BJ (cell line): Measurements from ENCODE around the gene FOXO6. TPM values are rescaled to one million over a fixed set of nuclear protein-coding genes. Genes with fewer than 3 reads are reported as not detected.
"Not testable (repeated sequence)": the region's sequence is repeated elsewhere in the genome, so short reads cannot be mapped to it uniquely, and the experiment has no call there.

Source experiments
- CTCF ChIA-PET: fragments of 350-600 bp; formaldehyde crosslinking; extraction: SDS; loops from one replicate; lab custom pipeline; 2021; ENCODE audit warnings: antibody characterized with exemption, inconsistent platforms; lab: Yijun Ruan, JAX
- POLR2A ChIA-PET: fragments of 300-600 bp; sonication (Branson Sonifier 250); formaldehyde crosslinking; extraction: SDS; loops from one replicate; lab custom pipeline; 2021; ENCODE audit warnings: antibody characterized with exemption; lab: Charles Lee
- DNase-seq: peaks from one replicate; pipeline ENCODE4 v3.0.0-alpha.2; 2011; ENCODE audit warnings: low read depth
- H3K27me3 ChIP-seq: 2 replicates; pipeline ENCODE4 v1.6.0; 2011; ENCODE audit warnings: low read length; ENCODE audit not compliant: control insufficient read depth, insufficient read depth
- H3K36me3 ChIP-seq: 2 replicates; pipeline ENCODE4 v1.5.1; 2011; ENCODE audit warnings: low read length; ENCODE audit not compliant: control insufficient read depth, insufficient read depth
- H3K4me3 ChIP-seq: 2 replicates; pipeline ENCODE4 v1.5.1; 2011; ENCODE audit warnings: low read depth, mild to moderate bottlenecking, control low read depth, low read length
- CTCF ChIP-seq: IDR thresholded peaks from 2 replicates; pipeline ENCODE4 v1.5.1; 2011; ENCODE audit warnings: low read depth, mild to moderate bottlenecking, control low read depth, inconsistent platforms, low read length, moderate library complexity; ENCODE audit not compliant: insufficient read depth
- polyA plus RNA-seq: library from polyadenylated mRNA; depleted of rRNA; stranded (reverse); fragments of >200 nt; gene quantifications from 2 replicates; pipeline ENCODE4 v1.2.3, GENCODE V29; 2011

The FOXO6 gene
- polyA plus RNA-seq, 1 experiment = 0.02 TPM

GRCh38 chr1:41328780-41329640, 32.2 kb upstream of the FOXO6 start:
- TF ChIP-seq CTCF = no peak
- Histone ChIP-seq H3K4me3 (no peak overlapping the region), H3K36me3 (no peaks in the 10 kb centered on the region), H3K27me3 (peaks cover 3% of the 10 kb centered on the region)
- ChIA-PET CTCF (interaction anchor here (1.2 kb wide), 1 partner anchor 11 kb away, joined by 3 read pairs; no protein-coding TSS in a partner anchor), POLR2A (no interaction called here)
- no peak for DNase-seq

- Histone ChIP-seq H3K4me3 (no peak overlapping the region), H3K36me3 (no peaks in the 10 kb centered on the region), H3K27me3 (peaks cover 3% of the 10 kb centered on the region)
- no peak for DNase-seq
- CTCF ChIA-PET = interaction anchor here (1.2 kb wide), 1 partner anchor 12 kb away, joined by 3 read pairs; no protein-coding TSS in a partner anchor
- no peak for TF ChIP-seq CTCF
- POLR2A ChIA-PET = no interaction called here
Measured at GRCh38 chr1:41329662-41330587, 31.3 kb upstream of the FOXO6 start.

- CTCF ChIA-PET = no interaction called here
- POLR2A ChIA-PET = no interaction called here
Measured at GRCh38 chr1:41330588-41331545, 30.4 kb upstream of the FOXO6 start.

GRCh38 chr1:41331546-41331917, 29.7 kb upstream of the FOXO6 start:
- H3K36me3 ChIP-seq = no peaks in the 10 kb centered on the region
- no peak overlapping the region for H3K4me3 ChIP-seq
- peaks cover 3% of the 10 kb centered on the region for H3K27me3 ChIP-seq
- POLR2A ChIA-PET = no interaction called here
- CTCF ChIA-PET = no interaction called here
- DNase-seq = no peak
- TF ChIP-seq CTCF = no peak

More at GRCh38 chr1:41330588-41331545, 30.4 kb upstream of the FOXO6 start:
- no peak overlapping the region for H3K4me3 ChIP-seq
- peaks cover 3% of the 10 kb centered on the region for H3K27me3 ChIP-seq
- no peak for DNase-seq
- no peaks in the 10 kb centered on the region for H3K36me3 ChIP-seq
- no peak for TF ChIP-seq CTCF

- POLR2A ChIA-PET = not testable (repeated sequence)
Measured at GRCh38 chr1:41332161-41332560, 29.1 kb upstream of the FOXO6 start.

More at GRCh38 chr1:41332161-41332560, 29.1 kb upstream of the FOXO6 start:
- DNase-seq, H3K27me3 ChIP-seq, H3K36me3 ChIP-seq, H3K4me3 ChIP-seq, CTCF ChIA-PET: not testable (repeated sequence)
